SU-DHL-6 (cell line): ENCODE measurements around the gene SELENOO.

Experiments used
- EZH2phosphoT487 ChIP-seq: fragments of 200-600 bp; sonication (generic), shearing (Covaris generic); conservative IDR thresholded peaks from 2 replicates; pipeline ENCODE4 v1.6.1; 2018; ENCODE audit warnings: mild to moderate bottlenecking, antibody characterized with exemption, low read length, moderate library complexity, mixed read lengths
- TF ChIP-seq, protein P1 (sequence below): fragments of 200-600 bp; sonication (generic); IDR thresholded peaks from one replicate; pipeline ENCODE4 v1.5.1; 2017; ENCODE audit warnings: antibody characterized with exemption, mild to moderate bottlenecking, low read length, moderate library complexity; ENCODE audit not compliant: insufficient read depth, poor library complexity, severe bottlenecking

DNA sequence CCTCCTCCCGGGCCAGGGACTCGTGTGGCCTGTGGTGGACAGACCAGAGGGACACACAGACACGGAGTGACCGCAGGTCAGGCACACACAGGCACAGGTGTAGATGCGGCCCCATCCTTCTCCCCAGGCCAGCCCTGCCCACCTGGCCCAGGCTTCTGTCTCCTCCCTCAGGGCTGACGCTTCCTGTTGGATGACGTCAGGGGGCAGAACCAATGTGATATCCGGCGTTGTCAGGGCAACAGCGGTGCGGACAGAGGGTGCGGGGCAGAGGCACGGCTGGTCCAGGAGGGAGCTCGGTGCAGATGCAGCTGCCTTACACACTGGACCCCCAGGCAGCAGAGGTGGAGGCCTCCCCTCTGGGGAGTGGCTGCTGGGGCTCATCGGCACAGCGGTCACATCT, 46.9 kb downstream of the SELENOO start:
- TF ChIP-seq, protein P1, sequence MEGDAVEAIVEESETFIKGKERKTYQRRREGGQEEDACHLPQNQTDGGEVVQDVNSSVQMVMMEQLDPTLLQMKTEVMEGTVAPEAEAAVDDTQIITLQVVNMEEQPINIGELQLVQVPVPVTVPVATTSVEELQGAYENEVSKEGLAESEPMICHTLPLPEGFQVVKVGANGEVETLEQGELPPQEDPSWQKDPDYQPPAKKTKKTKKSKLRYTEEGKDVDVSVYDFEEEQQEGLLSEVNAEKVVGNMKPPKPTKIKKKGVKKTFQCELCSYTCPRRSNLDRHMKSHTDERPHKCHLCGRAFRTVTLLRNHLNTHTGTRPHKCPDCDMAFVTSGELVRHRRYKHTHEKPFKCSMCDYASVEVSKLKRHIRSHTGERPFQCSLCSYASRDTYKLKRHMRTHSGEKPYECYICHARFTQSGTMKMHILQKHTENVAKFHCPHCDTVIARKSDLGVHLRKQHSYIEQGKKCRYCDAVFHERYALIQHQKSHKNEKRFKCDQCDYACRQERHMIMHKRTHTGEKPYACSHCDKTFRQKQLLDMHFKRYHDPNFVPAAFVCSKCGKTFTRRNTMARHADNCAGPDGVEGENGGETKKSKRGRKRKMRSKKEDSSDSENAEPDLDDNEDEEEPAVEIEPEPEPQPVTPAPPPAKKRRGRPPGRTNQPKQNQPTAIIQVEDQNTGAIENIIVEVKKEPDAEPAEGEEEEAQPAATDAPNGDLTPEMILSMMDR = no peak
- TF ChIP-seq EZH2phosphoT487 = no peak
